GM21423 (cell line): Measurements from ENCODE around the gene DAZ4.
"Not testable (repeated sequence)": the region's sequence is repeated elsewhere in the genome, so short reads cannot be mapped to it uniquely, and the experiment has no call there.

Source experiments
- ATAC-seq: cut with Tn5 transposase; IDR thresholded peaks from one replicate; pipeline ENCODE4 v1.9.1; 2021; ENCODE audit warnings: mild to moderate bottlenecking, moderate library complexity; ENCODE audit not compliant: unreplicated experiment

DAZ4 gene

GRCh38 chrY:24833619-24834018 is at the start of gene DAZ4:
DAZ4 (plus strand) TSS chrY:24833919; CDS start chrY:24834127, 208 bp downstream.
- ATAC-seq = not testable (repeated sequence)

GRCh38 chrY:24813293-24813692 is 20.4 kb upstream of the DAZ4 start, which contains the start of gene DAZ3:
DAZ3 (minus strand) TSS chrY:24813393; CDS start chrY:24813185, 208 bp downstream.
- not testable (repeated sequence) for ATAC-seq

GRCh38 chrY:24821836-24822235 is 11.9 kb upstream of the DAZ4 start:
- ATAC-seq = not testable (repeated sequence)

DNA sequence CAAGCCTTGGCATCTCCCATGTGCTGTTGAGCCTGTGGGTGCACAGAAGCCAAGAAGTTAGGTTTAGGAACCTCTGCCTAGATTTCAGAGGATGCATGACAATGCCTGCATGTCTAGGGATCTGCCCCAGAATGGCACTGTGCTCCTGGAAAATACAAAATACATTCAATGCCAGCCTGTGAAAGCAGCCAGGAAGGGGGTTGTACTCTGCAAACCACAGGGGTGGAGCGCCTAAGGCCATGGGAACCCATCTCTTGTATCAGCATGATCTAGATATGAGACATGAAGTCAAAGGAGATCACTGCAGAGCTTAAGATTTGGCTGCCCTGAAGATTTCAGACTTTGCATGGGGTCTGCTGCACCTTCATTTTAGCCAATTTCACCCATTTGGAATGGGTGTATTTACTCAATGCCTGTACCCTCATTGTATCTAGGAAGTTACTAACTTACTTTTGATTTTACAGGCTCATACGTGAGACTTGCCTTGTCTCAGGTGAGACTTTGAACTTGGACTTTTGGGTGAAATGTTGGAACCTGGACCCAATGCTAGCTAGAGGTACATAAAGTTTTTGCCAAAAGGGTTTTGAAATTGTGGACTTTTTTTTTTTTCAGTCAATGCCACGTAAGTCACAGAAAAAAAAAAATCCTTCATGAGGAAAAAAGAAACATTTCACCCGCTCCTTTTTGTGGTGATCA is 9.4 kb upstream of the DAZ4 start:
- not testable (repeated sequence) for ATAC-seq

GRCh38 chrY:24825069-24825468 is 8.7 kb upstream of the DAZ4 start:
- not testable (repeated sequence) for ATAC-seq
